ENCODE measurements around the gene GSTM2. TPM values are rescaled to one million over a fixed set of nuclear protein-coding genes. Genes with fewer than 3 reads are reported as not detected.
"Not testable (repeated sequence)": the region's sequence is repeated elsewhere in the genome, so short reads cannot be mapped to it uniquely, and the experiment has no call there.

GSTM2 gene
- total RNA-seq, 1 donor = 16.8 TPM

DNA sequence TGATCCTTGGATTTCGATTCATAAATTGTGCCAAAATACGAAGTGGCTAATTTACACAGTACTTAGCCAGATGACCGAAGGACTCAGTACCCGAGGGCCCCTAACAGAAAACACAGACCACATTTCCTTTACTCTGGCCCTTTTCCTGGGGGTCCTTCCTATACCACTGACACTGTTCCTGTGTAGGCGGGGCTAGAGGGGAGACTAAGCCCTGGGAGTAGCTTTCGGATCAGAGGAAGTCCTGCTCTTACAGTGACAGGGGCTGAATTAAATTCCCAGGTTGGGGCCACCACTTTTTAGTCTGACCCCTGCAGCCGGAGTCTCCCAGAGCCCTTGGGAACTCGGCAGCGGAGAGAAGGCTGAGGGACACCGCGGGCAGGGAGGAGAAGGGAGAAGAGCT is 19.3 kb downstream of the GSTM2 start:
- H3K4me3 ChIP-seq (ENCODE audit: low read depth, low read length) = peak overlapping the region; percentile 68
- not testable (repeated sequence) for DNase-seq (ENCODE audit: low read depth)

DNA sequence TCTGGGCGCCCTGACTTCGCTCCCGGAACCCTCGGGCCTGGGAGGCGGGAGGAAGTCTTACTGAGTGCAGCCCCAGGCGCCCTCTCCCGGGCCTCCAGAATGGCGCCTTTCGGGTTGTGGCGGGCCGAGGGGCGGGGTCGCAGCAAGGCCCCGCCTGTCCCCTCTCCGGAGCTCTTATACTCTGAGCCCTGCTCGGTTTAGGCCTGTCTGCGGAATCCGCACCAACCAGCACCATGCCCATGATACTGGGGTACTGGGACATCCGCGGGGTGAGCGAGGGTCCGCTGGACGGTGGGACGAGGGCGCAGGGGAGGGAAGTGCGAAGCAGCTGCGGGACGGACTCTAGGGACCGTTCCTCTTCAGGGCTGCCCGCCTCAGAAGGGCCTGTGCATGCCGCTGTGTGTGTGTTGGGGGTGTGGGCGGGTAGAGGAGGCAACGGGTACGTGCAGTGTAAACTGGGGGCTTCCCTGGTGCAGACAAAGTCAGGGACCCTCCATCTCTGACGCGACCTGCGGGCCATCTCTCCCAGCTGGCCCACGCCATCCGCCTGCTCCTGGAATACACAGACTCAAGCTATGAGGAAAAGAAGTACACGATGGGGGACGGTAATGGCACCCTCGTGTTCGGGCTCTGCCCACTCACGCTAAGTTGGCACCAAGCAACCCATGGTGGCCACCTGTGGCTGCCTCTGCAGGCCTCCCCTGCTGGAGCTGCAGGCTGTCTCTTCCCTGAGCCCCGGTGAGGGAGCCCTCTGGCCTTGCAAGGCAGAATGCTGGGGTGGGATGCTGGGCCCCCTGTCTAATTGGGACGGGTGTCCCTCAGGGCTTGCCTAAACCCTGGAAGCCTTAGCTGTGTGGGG is 20.0 kb downstream of the GSTM2 start, which contains the start of gene GSTM1:
GSTM1 (plus strand) TSS at position 177 of the 859 bp plus-strand sequence; CDS start at position 234, 57 bp downstream.
- peak within 1 kb of the TSS; percentile 68 for H3K4me3 ChIP-seq (ENCODE audit: low read depth, low read length)

DNA sequence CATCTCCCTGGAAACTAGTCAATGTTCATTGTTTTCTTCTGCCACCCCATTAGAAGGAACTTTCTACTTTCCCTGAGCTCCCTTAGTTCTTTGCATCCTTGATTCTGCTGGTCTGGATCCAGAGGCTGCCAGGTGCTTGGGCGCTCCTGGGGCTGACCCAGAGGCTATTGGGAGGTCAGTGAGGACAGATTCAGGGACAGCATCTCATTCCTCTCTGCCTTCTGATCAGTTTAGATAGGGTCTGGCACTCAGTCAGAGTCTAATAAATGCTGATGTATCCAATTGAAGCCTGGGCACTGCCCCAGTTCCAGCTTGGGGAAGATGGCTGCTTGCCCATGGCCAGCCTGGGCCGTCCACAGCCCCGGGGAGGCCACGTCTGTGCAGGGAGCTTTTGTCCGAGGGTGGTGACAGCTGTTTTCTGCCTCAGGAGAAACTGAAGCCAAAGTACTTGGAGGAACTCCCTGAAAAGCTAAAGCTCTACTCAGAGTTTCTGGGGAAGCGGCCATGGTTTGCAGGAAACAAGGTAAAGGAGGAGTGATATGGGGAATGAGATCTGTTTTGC is 22.1 kb downstream of the GSTM2 start:
- no peak for DNase-seq (ENCODE audit: low read depth)
- TF ChIP-seq, protein P1, sequence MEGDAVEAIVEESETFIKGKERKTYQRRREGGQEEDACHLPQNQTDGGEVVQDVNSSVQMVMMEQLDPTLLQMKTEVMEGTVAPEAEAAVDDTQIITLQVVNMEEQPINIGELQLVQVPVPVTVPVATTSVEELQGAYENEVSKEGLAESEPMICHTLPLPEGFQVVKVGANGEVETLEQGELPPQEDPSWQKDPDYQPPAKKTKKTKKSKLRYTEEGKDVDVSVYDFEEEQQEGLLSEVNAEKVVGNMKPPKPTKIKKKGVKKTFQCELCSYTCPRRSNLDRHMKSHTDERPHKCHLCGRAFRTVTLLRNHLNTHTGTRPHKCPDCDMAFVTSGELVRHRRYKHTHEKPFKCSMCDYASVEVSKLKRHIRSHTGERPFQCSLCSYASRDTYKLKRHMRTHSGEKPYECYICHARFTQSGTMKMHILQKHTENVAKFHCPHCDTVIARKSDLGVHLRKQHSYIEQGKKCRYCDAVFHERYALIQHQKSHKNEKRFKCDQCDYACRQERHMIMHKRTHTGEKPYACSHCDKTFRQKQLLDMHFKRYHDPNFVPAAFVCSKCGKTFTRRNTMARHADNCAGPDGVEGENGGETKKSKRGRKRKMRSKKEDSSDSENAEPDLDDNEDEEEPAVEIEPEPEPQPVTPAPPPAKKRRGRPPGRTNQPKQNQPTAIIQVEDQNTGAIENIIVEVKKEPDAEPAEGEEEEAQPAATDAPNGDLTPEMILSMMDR (IDR thresholded peaks at IDR 0.05; ENCODE audit: insufficient read depth, low read depth, low read length) = no peak
- no peak overlapping the region for H3K4me3 ChIP-seq (ENCODE audit: low read depth, low read length)

More for the DNA sequence above, 20.0 kb downstream of the GSTM2 start, which contains the start of gene GSTM1:
- TF ChIP-seq, protein P1 (IDR thresholded peaks at IDR 0.05; ENCODE audit: insufficient read depth, low read depth, low read length) = peak; percentile 46
- peak; percentile 85 for DNase-seq (ENCODE audit: low read depth)

DNA sequence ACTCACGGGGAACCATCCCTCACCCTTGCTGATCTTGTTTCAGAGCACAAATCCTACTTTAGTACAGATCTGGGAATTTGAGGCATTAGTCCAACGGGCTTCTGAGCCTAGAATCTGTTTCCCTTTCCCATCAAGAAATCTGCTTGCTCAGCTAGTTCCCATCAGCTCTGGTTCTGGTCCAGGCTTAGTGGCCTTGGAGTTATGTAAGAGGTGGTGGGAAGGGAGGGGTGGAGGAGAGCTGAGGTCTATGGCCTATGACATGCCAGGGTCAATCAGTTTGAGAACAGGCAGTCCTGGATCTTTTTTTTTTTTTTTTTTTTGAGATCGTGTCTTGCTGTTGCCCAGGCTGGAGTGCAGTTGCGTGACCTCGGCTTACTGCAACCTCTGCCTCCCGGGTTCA is 23.9 kb downstream of the GSTM2 start:
- H3K4me3 ChIP-seq (ENCODE audit: low read depth, low read length) = no peak overlapping the region
- TF ChIP-seq, protein P1 (IDR thresholded peaks at IDR 0.05; ENCODE audit: insufficient read depth, low read depth, low read length) = no peak
- DNase-seq (ENCODE audit: low read depth) = peak; percentile 44

DNA sequence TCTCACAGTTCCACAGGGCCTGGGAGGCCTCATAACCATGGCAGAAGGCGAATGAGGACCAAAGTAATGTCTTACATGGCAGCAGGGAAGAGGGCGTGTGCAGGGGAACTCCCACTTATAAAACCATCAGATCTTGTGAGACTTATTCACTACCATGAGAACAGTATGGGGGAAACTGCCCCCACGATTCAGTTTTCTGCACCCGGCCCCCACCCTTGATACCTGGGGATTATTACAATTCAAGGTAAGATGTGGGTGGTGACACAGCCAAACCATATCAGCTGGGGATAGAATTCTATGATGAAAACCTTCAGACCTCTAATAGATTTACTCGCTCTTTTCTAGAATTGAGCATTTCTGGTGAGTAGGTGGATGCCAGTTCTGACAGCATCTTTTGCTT is 26.5 kb downstream of the GSTM2 start:
- not testable (repeated sequence) for H3K4me3 ChIP-seq (ENCODE audit: low read depth, low read length); DNase-seq (ENCODE audit: low read depth)

DNA sequence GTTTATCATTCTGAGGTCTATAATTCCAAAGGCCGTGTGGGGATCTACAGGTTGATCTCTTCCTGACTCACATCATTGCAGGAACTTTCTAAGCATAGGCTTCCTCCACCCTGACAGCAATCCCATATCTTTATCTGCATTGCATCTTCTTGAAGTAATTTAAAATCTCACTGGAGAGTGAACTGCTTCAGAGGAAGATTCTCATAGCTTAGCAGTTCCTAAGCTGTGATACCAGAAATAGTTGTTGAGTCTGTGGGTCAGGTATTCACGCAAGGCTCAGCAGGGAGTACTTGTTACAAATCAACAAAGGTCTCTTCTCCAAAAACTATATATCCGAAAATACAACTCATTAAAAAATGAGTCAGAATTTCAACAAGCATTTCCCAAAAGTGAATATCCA is 27.3 kb downstream of the GSTM2 start:
- not testable (repeated sequence) for DNase-seq (ENCODE audit: low read depth); H3K4me3 ChIP-seq (ENCODE audit: low read depth, low read length)

DNA sequence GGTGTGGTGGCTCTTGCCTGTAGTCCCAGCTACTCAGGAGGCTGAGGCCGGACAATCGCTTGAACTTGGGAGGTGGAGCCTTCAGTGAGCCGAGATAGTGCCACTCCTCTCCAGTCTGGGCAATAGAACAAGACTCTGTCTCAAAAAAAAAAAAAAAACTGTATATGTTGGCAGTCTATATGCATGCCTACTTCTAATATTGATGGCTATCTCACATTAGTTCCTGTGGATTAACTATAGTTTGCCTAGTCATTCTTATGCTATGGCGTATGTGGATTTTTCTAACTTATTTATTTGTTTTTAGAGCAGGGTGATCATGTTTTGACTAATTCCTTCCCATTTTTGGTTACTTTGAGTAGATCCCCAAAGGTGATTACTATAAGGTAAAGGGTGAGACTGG is 29.2 kb downstream of the GSTM2 start:
- DNase-seq (ENCODE audit: low read depth) = no peak
- no peak overlapping the region for H3K4me3 ChIP-seq (ENCODE audit: low read depth, low read length)
- TF ChIP-seq, protein P1 (IDR thresholded peaks at IDR 0.05; ENCODE audit: insufficient read depth, low read depth, low read length) = no peak

DNA sequence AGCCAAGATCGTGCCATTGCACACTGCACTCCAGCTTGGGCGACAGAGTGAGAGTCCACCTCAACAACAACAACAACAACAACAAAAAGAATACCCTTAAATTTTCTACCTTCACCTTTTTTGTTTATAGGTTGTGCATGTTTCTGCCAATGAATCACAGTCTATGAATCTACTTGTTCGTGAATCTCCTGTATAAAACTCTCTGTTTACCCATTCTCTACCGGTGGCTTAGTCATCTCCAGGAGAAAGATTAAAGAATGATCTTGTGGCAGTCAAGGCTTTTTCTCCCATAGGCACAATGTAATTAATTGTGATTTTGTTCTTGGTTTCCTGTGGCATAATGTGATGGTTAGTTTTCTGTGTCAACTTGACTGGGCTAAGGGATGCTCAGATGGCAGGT is 30.0 kb downstream of the GSTM2 start:
- H3K4me3 ChIP-seq (ENCODE audit: low read depth, low read length); DNase-seq (ENCODE audit: low read depth): not testable (repeated sequence)

DNA sequence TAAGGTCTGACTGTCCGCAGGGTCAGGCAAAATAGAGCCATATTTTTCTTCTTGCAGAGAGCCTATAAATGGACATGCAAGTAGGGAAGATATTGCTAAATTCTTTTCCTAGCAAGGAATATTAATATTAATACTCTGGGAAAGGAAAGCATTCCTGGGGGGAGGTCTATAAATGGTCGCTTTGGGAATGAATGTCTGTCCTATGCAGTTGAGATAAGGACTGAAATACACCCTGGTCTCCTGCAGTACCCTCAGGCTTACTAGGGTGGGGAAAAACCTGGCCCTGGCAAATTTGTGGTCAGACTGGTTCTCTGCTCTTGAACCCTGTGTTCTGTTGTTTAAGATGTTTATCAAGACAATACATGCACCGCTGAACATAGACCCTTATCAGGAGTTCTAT is 35.1 kb downstream of the GSTM2 start:
- H3K4me3 ChIP-seq (ENCODE audit: low read depth, low read length); DNase-seq (ENCODE audit: low read depth): not testable (repeated sequence)

Data from fibroblast of villous mesenchyme (primary cell).